ENCODE data around the gene STXBP5. TPM values are rescaled to one million over a fixed set of nuclear protein-coding genes. Genes with fewer than 3 reads are reported as not detected.

The STXBP5 gene
- total and polyA plus RNA-seq, 2 of the 4 experiments (the other 2 are of a cell fraction), result 13.2 to 46.4 TPM

- in situ Hi-C loops (cut with MboI; ENCODE audit: low sequenced_read_pairs), result no loop called here
- H3K9me3 ChIP-seq (ENCODE audit: control insufficient read depth, insufficient read depth, low read length), result peaks cover 6% of the 10 kb centered on the region; the same call in 1 of the 2 replicates
- no peak overlapping the region for H3K18ac ChIP-seq (ENCODE audit: low read depth, low read length)
- no peak overlapping the region for H3K27ac ChIP-seq (ENCODE audit: insufficient read depth, low read length)
- no peak overlapping the region for H3K4me2 ChIP-seq (ENCODE audit: low read depth, low read length)
- no peak overlapping the region for H4K5ac ChIP-seq (ENCODE audit: low read depth, low read length)
- BruUV-seq (replicated peaks), result no TSS peak
- no peak overlapping the region for H2BK15ac ChIP-seq (ENCODE audit: low read depth, low read length)
- no peak overlapping the region for H4K8ac ChIP-seq (ENCODE audit: low read depth in 2 of 2, low read length in 2 of 2)
- H2AFZ ChIP-seq (replicated peaks; ENCODE audit: low read length, poor library complexity), result no peak overlapping the region
- H4K91ac ChIP-seq (ENCODE audit: insufficient read depth, low read depth, low read length), result no peak overlapping the region
- no peak overlapping the region for H3K56ac ChIP-seq (ENCODE audit: extremely low read depth, insufficient read depth, low read length)
- no peak overlapping the region for H3K9ac ChIP-seq (ENCODE audit: low read depth, low read length)
- H3K27me3 ChIP-seq (ENCODE audit: control insufficient read depth, insufficient read depth, low read length), result no peaks in the 10 kb centered on the region
- no peak overlapping the region for H3K23ac ChIP-seq (ENCODE audit: low read depth, low read length)
- H3K79me1 ChIP-seq (ENCODE audit: low read depth in 1 of 2, low read length in 2 of 2), result no peaks in the 10 kb centered on the region
- no peak overlapping the region for H3K14ac ChIP-seq (replicated peaks; ENCODE audit: low read depth, low read length)
- POLR2A ChIA-PET (ENCODE audit: unreplicated experiment), result no interaction called here
- intact Hi-C loops (cut with micrococcal nuclease), result no loop called here
- CTCF ChIA-PET, result no interaction called here
- dilution Hi-C loops (cut with HindIII; ENCODE audit: low sequenced_read_pairs, unreplicated experiment), result no loop called here
- H2BK20ac ChIP-seq (ENCODE audit: low read depth, low read length), result no peak overlapping the region
- H4K20me1 ChIP-seq (ENCODE audit: insufficient read depth, low read length), result no peaks in the 10 kb centered on the region
- TF ChIP-seq CEBPB (IDR thresholded peaks at IDR 0.05; ENCODE audit: low read depth, low read length) (no peak), MXI1 (IDR thresholded peaks at IDR 0.05; ENCODE audit: borderline replicate concordance, low read depth, low read length) (no peak), CTCF (conservative IDR thresholded peaks at IDR 0.05; ENCODE audit: low read depth, low read length) (no peak), RCOR1 (IDR thresholded peaks at IDR 0.05; ENCODE audit: insufficient replicate concordance, low read length) (no peak), RAD21 (IDR thresholded peaks at IDR 0.05; ENCODE audit: low read length) (no peak), RFX5 (IDR thresholded peaks at IDR 0.05; ENCODE audit: low read depth, low read length) (no peak), NFE2L2 (IDR thresholded peaks at IDR 0.05; ENCODE audit: low read depth, low read length) (no peak), CHD1 (IDR thresholded peaks at IDR 0.05; ENCODE audit: low read depth, low read length) (no peak), POLR2A (IDR thresholded peaks at IDR 0.05; ENCODE audit: low read depth, low read length) (no peak)
- H3K4me1 ChIP-seq (ENCODE audit: control insufficient read depth, insufficient read depth, low read length), result no peaks in the 10 kb centered on the region
- H3K9me1 ChIP-seq (ENCODE audit: insufficient read depth, low read length), result no peaks in the 10 kb centered on the region
- no peak overlapping the region for H2BK5ac ChIP-seq (ENCODE audit: low read depth, low read length, poor library complexity, severe bottlenecking)
- ATAC-seq (ENCODE audit: low read depth) (no peak), DNase-seq (no peak)
- H3K4ac ChIP-seq (ENCODE audit: low read depth, low read length), result no peak overlapping the region
- no peak overlapping the region for H2BK120ac ChIP-seq (ENCODE audit: low read depth, low read length)
- no peak overlapping the region for H2AK9ac ChIP-seq (replicated peaks; ENCODE audit: low read depth, low read length, poor library complexity)
- H2AK5ac ChIP-seq (ENCODE audit: low read depth, low read length), result no peak overlapping the region
- no peak overlapping the region for H3K4me3 ChIP-seq (ENCODE audit: insufficient read depth, low read depth, low read length)
- no peaks in the 10 kb centered on the region for H3K36me3 ChIP-seq (ENCODE audit: control insufficient read depth, insufficient read depth, low read length)
Observed at GRCh38 chr6:147400968-147401367, 196.8 kb downstream of the STXBP5 start.

All from IMR-90 (cell line).